ENCODE data around the gene TPD52L1.

DNA sequence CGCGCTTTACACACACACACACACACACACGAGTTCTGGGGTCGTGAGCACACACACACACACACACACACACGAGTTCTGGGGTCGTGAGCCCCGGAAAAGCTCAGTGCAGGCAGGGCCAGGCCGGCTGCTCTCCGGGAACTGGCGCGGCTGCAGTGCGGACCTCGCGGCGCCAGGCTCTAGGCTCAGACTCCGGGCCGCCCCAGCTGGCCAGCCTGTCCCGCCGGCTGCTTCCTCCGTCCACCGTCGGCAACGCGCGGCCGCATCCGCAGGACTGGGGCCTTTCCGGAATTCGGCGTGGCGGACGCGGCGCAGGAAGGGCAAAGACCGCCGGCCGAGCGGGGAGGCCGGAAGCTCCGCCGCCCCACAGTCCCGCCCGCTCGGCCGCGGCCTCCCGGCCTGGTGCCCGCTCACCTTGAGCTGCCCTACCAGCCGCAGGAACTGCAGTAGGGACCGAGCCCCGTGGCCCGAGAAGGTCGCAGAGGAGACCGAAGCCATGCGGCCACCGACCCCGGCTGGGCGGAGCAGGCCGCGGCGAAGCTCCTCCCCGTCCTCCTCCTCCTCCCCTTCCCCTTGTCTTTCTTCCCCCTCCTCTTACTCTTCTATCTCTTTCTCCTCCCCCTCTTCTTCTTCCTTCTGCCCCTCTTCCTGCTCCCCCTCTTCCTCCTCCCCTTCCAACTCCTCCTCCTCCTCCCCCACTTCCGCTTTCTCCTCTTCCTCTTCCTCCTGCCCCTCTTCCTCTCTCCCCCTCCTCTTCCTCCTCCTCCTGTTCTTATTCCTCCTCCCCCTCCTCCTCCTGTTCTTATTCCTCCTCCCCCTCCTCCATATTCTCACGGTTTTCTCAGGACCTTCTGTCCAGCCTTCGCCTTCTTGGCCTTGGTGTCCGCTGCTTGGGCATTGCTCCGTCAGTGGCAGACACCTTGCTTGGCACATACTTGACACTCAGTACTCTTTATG, 148.1 kb downstream of the TPD52L1 start, which contains the start of gene HDDC2:
- TF ChIP-seq, protein P1, sequence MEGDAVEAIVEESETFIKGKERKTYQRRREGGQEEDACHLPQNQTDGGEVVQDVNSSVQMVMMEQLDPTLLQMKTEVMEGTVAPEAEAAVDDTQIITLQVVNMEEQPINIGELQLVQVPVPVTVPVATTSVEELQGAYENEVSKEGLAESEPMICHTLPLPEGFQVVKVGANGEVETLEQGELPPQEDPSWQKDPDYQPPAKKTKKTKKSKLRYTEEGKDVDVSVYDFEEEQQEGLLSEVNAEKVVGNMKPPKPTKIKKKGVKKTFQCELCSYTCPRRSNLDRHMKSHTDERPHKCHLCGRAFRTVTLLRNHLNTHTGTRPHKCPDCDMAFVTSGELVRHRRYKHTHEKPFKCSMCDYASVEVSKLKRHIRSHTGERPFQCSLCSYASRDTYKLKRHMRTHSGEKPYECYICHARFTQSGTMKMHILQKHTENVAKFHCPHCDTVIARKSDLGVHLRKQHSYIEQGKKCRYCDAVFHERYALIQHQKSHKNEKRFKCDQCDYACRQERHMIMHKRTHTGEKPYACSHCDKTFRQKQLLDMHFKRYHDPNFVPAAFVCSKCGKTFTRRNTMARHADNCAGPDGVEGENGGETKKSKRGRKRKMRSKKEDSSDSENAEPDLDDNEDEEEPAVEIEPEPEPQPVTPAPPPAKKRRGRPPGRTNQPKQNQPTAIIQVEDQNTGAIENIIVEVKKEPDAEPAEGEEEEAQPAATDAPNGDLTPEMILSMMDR (conservative IDR thresholded peaks at IDR 0.05; ENCODE audit: low read depth in 2 of 2) = no peak
- TF ChIP-seq EZH2 (IDR thresholded peaks at IDR 0.05; ENCODE audit: low read depth, unreplicated experiment) = no peak
- peak; percentile 84 for TF ChIP-seq POLR2AphosphoS5 (IDR thresholded peaks at IDR 0.05; ENCODE audit: low read depth)
- TF ChIP-seq EZH2phosphoT487 (IDR thresholded peaks at IDR 0.05; ENCODE audit: unreplicated experiment) = no peak
- TF ChIP-seq, protein P2, sequence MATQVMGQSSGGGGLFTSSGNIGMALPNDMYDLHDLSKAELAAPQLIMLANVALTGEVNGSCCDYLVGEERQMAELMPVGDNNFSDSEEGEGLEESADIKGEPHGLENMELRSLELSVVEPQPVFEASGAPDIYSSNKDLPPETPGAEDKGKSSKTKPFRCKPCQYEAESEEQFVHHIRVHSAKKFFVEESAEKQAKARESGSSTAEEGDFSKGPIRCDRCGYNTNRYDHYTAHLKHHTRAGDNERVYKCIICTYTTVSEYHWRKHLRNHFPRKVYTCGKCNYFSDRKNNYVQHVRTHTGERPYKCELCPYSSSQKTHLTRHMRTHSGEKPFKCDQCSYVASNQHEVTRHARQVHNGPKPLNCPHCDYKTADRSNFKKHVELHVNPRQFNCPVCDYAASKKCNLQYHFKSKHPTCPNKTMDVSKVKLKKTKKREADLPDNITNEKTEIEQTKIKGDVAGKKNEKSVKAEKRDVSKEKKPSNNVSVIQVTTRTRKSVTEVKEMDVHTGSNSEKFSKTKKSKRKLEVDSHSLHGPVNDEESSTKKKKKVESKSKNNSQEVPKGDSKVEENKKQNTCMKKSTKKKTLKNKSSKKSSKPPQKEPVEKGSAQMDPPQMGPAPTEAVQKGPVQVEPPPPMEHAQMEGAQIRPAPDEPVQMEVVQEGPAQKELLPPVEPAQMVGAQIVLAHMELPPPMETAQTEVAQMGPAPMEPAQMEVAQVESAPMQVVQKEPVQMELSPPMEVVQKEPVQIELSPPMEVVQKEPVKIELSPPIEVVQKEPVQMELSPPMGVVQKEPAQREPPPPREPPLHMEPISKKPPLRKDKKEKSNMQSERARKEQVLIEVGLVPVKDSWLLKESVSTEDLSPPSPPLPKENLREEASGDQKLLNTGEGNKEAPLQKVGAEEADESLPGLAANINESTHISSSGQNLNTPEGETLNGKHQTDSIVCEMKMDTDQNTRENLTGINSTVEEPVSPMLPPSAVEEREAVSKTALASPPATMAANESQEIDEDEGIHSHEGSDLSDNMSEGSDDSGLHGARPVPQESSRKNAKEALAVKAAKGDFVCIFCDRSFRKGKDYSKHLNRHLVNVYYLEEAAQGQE (IDR thresholded peaks at IDR 0.05; ENCODE audit: unreplicated experiment) = peak; percentile 16

Measured in GM23338 (cell line).